Sigmoid colon (tissue), 7 donors: Measurements from ENCODE around the gene TPTE. TPM values are rescaled to one million over a fixed set of nuclear protein-coding genes. Genes with fewer than 3 reads are reported as not detected.

ENCODE experiments used
- polyA plus RNA-seq, 3 donors: library from polyadenylated mRNA; stranded (reverse); fragments of 200-250 nt; gene quantifications; one replicate each; pipeline ENCODE4 v1.2.3, GENCODE V29; 2013
- small RNA-seq, 3 donors: library from RNA; depleted of rRNA; stranded (forward); fragments of <200 nt; gene quantifications; one replicate each; pipeline ENCODE3, GENCODE V24; 2016
- total RNA-seq, 4 donors: library from RNA; depleted of rRNA; stranded (reverse); fragments of >200 nt; gene quantifications; one replicate each; pipeline ENCODE4 v1.1.0, GENCODE V29; 2016
- donor health status: healthy with polysubstance abuse.
- donor health status: Bipolar disorder and iron deficiency.
- donor health status: healthy.

The TPTE gene
- total and polyA plus RNA-seq, 7 donors: not detected

Small RNAs within 50 kb of the gene (small RNA-seq; reads per million reads assigned to genes)
- gene CYCSP41: 0 reads per million in 3 donors
